ENCODE results near the gene PTPRK.

DNA sequence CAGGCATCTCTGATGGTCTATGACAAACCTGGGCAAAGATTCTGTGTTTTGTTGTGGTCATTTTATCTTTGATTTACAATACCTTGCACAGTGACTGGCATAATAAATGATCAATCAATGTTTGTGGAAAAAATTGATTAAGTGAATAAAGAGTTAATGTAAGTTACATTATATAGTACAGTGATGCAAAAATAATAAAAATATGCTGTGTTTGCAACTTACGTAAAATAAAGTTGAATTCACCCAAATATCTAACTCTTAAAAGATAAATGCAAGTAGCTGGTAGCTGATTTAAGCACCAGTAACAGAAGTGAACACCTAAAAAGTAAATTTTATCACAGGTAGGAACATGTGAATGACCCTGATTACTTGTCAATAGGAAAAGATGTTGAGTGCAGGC lies 443.6 kb downstream of the PTPRK start:
- TF ChIP-seq, protein P1, sequence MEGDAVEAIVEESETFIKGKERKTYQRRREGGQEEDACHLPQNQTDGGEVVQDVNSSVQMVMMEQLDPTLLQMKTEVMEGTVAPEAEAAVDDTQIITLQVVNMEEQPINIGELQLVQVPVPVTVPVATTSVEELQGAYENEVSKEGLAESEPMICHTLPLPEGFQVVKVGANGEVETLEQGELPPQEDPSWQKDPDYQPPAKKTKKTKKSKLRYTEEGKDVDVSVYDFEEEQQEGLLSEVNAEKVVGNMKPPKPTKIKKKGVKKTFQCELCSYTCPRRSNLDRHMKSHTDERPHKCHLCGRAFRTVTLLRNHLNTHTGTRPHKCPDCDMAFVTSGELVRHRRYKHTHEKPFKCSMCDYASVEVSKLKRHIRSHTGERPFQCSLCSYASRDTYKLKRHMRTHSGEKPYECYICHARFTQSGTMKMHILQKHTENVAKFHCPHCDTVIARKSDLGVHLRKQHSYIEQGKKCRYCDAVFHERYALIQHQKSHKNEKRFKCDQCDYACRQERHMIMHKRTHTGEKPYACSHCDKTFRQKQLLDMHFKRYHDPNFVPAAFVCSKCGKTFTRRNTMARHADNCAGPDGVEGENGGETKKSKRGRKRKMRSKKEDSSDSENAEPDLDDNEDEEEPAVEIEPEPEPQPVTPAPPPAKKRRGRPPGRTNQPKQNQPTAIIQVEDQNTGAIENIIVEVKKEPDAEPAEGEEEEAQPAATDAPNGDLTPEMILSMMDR (IDR thresholded peaks at IDR 0.05), result no peak
- no peak for TF ChIP-seq EZH2 (IDR thresholded peaks at IDR 0.05; ENCODE audit: borderline replicate concordance, insufficient read depth, low read depth, low read length, poor library complexity, severe bottlenecking)
